Breast epithelium (tissue), 3 donors: Measurements from ENCODE around the gene TMCO5A.

Experiments
- POLR2A ChIP-seq: fragments of 450-650 bp; IDR thresholded peaks from one replicate; pipeline ENCODE4 v1.6.1; 2016; ENCODE audit warnings: antibody characterized with exemption, mild to moderate bottlenecking, moderate library complexity
- POLR2AphosphoS5 ChIP-seq, 3 donors: sonication (generic); formaldehyde crosslinking; IDR thresholded peaks; one replicate each; pipeline ENCODE4 v1.6.1; 2017; ENCODE audit warnings: antibody characterized with exemption in 3 of 3
- TF ChIP-seq, protein P1 (sequence below), 3 donors: fragments of 450-650 bp; IDR thresholded peaks; one replicate each; pipeline ENCODE4 v1.5.1; 2016 to 2017; ENCODE audit warnings: antibody characterized with exemption in 3 of 3, mild to moderate bottlenecking in 3 of 3, moderate library complexity in 3 of 3

DNA sequence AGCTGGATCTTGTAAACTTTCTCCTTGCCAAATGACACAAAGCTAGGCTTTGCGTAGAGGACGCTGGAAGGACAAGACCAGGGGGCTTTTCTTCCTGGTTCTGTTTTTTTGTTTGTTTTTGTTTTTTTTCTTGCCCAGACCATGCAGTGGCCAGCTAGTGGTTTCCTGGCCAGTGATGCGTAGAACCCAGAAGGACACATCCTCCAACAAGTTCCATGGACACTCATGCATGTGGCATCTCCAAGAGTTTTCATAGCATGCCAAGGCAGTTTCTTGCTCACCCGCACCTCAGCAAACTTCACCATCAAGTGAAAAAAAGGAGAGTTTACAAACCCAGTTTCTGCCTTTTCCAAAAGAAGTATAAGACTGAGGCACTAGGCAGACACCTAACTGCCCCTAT is 46.1 kb upstream of the TMCO5A start:
- TF ChIP-seq, protein P1, sequence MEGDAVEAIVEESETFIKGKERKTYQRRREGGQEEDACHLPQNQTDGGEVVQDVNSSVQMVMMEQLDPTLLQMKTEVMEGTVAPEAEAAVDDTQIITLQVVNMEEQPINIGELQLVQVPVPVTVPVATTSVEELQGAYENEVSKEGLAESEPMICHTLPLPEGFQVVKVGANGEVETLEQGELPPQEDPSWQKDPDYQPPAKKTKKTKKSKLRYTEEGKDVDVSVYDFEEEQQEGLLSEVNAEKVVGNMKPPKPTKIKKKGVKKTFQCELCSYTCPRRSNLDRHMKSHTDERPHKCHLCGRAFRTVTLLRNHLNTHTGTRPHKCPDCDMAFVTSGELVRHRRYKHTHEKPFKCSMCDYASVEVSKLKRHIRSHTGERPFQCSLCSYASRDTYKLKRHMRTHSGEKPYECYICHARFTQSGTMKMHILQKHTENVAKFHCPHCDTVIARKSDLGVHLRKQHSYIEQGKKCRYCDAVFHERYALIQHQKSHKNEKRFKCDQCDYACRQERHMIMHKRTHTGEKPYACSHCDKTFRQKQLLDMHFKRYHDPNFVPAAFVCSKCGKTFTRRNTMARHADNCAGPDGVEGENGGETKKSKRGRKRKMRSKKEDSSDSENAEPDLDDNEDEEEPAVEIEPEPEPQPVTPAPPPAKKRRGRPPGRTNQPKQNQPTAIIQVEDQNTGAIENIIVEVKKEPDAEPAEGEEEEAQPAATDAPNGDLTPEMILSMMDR (IDR thresholded peaks at IDR 0.05) = no peak
- TF ChIP-seq POLR2AphosphoS5 (IDR thresholded peaks at IDR 0.05) = no peak
- TF ChIP-seq POLR2A = no peak
